BLaER1 treated with 17β-estradiol and CSF1 and Interleukin-3, amounts not matched to agents 10 nM and 100 nM (cell line): ENCODE measurements around the gene ANKRD44.

Experiments used
- H3K27ac ChIP-seq, 11 experiments: shearing (Covaris generic); formaldehyde crosslinking; 2 replicates each; pipeline ENCODE4 v1.8.1; 2022
- H3K27me3 ChIP-seq, 11 experiments: shearing (Covaris generic); formaldehyde crosslinking; 2 replicates each; pipeline ENCODE4 v1.8.1; 2022
- H3K36me3 ChIP-seq, 11 experiments: shearing (Covaris generic); formaldehyde crosslinking; 2 replicates each; pipeline ENCODE4 v1.8.1; 2022
- H3K4me1 ChIP-seq, 10 experiments: shearing (Covaris generic); formaldehyde crosslinking; 2 replicates each; pipeline ENCODE4 v1.8.1; 2022
- H3K4me2 ChIP-seq, 11 experiments: shearing (Covaris generic); formaldehyde crosslinking; 2 replicates each; pipeline ENCODE4 v1.8.1; 2022
- H3K4me3 ChIP-seq, 10 experiments: shearing (Covaris generic); formaldehyde crosslinking; 2 replicates each; pipeline ENCODE4 v1.8.1; 2022
- H3K9ac ChIP-seq, 11 experiments: shearing (Covaris generic); formaldehyde crosslinking; 2 replicates each; pipeline ENCODE4 v1.8.1; 2022
- H3K9me3 ChIP-seq, 11 experiments: shearing (Covaris generic); formaldehyde crosslinking; replicated peaks in 1 of 11; 2 replicates each; pipeline ENCODE4 v1.8.1; 2022
- H4K20me1 ChIP-seq, 11 experiments: shearing (Covaris generic); formaldehyde crosslinking; 2 replicates each; pipeline ENCODE4 v1.8.1; 2022
- Cebpa-rat ChIP-seq, 11 experiments: shearing (Covaris generic); IDR thresholded peaks; 2 replicates each; pipeline ENCODE4 v1.8.1; 2022

Gene ANKRD44

DNA sequence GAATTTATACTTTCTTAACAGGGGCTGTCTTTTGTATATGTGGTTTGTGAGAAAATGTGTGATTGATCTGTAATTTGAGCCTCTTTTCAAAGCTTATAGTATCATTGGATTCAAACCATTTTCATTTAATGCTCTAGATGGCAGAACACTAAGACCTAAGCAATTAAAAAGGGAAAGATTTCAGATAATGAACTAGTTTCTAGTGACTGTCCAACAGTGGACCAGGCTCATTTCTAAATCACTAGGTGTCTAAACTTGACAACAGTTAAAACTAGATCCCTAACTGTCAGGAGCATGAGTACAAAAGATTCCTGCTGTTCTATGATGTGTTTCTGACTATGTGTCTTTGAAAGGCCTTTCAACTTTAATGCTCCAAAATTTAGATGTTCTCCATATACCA is 54.6 kb downstream of the ANKRD44 start:
- peak overlapping the region; percentile 66 to 89 (median 78) for H3K4me2 ChIP-seq
- peak overlapping the region; percentile 69 to 95 (median 89) for H3K27ac ChIP-seq
- peaks cover 50 to 72% (median 60%) of the 10 kb centered on the region in 10 experiments for H3K4me1 ChIP-seq
- peak overlapping the region; percentile 61 to 83 (median 77) for H3K9ac ChIP-seq
- H3K36me3 ChIP-seq, result no peaks in the 10 kb centered on the region
- no peaks in the 10 kb centered on the region for H4K20me1 ChIP-seq
- H3K27me3 ChIP-seq, result no peaks in the 10 kb centered on the region
- H3K9me3 ChIP-seq, result peaks cover 0 to 4% (median 0%) of the 10 kb centered on the region in 11 experiments; a peak in 1 of 22 replicates
- TF ChIP-seq Cebpa-rat (IDR thresholded peaks at IDR 0.05), result no peak
- peak overlapping the region in 7 of 10 experiments; percentile 27 to 55 (median 41); a peak in 11 of 20 replicates for H3K4me3 ChIP-seq

DNA sequence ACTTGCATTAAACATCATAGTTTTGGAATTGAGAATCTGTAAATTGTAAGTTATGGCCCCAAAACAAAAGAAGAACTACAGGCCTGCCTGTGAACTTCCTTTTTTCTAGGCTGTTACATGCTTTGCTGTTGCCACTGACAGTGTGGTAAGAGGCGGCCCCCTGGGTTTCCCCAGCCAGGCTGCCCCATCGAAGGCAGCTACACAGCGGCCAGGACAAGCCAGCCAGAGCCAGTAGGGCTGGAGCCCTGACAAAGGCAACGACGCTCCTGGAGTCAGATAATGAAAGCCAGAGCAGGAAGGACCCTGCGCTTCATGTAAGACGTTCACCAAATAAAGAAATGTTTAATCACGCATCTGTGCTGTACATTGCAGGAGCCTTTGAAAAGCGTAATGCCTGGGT is 55.0 kb downstream of the ANKRD44 start:
- Histone ChIP-seq H4K20me1 (no peaks in the 10 kb centered on the region; a peak in 1 of 22 replicates), H3K9me3 (peaks cover 0 to 4% (median 0%) of the 10 kb centered on the region in 11 experiments; a peak in 1 of 22 replicates), H3K27ac (peak overlapping the region; percentile 69 to 95 (median 89)), H3K9ac (peak overlapping the region; percentile 61 to 83 (median 77)), H3K4me3 (peak overlapping the region in 7 of 10 experiments; percentile 27 to 55 (median 41); a peak in 10 of 20 replicates), H3K36me3 (no peaks in the 10 kb centered on the region), H3K4me1 (peaks cover 50 to 72% (median 60%) of the 10 kb centered on the region in 10 experiments), H3K27me3 (no peaks in the 10 kb centered on the region), H3K4me2 (peak overlapping the region; percentile 66 to 89 (median 78))
- peak in 6 of 11 experiments; percentile 11 to 67 (median 37); a peak in 5 of 22 replicates for TF ChIP-seq Cebpa-rat (IDR thresholded peaks at IDR 0.05)

DNA sequence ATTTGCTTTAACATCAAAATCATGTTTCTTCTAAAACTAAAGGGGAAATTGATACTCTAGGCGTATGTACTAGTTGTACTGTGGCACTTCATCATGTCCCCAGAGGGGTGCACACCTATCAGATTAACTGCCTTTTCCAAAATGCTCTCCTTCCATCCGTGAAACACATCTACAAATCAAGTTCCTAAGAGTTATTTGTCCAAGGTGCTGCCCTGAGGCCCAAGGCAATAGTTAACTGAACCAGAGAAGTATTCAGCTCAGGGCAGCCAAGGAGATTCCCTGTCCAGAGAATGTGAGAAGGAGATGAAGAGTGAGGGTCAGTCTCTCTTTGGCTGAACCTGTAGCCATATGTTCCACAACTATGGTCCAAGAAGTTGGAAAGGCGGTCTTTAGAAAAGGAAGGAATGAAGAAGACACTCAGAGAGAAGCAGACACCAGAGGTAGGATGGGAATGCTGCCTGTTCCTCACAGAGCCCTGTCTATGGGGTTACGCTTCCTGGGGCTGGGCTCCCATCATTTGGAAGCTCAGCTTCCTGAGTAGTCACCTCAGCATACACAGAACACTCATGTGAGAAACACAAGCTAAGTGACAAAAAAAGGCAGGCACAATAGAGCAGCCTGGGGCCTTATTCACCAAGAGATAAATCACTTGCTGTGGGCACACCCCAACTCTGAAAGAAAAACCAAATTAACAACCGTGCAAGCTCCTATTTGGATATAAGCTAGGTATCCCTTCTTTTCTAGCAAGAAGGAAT is 55.6 kb downstream of the ANKRD44 start:
- peaks cover 50 to 72% (median 60%) of the 10 kb centered on the region in 10 experiments for H3K4me1 ChIP-seq
- H3K36me3 ChIP-seq, result peaks cover 0 to 5% (median 0%) of the 10 kb centered on the region in 11 experiments; a peak in 1 of 22 replicates
- H4K20me1 ChIP-seq, result no peaks in the 10 kb centered on the region; a peak in 1 of 22 replicates
- H3K9ac ChIP-seq, result peak overlapping the region; percentile 61 to 83 (median 77)
- no peak overlapping the region for H3K4me3 ChIP-seq
- H3K27me3 ChIP-seq, result no peaks in the 10 kb centered on the region
- H3K4me2 ChIP-seq, result peak overlapping the region; percentile 66 to 89 (median 78)
- peak overlapping the region; percentile 69 to 95 (median 89) for H3K27ac ChIP-seq
- TF ChIP-seq Cebpa-rat (IDR thresholded peaks at IDR 0.05), result no peak
- peaks cover 0 to 4% (median 0%) of the 10 kb centered on the region in 11 experiments; a peak in 1 of 22 replicates for H3K9me3 ChIP-seq

DNA sequence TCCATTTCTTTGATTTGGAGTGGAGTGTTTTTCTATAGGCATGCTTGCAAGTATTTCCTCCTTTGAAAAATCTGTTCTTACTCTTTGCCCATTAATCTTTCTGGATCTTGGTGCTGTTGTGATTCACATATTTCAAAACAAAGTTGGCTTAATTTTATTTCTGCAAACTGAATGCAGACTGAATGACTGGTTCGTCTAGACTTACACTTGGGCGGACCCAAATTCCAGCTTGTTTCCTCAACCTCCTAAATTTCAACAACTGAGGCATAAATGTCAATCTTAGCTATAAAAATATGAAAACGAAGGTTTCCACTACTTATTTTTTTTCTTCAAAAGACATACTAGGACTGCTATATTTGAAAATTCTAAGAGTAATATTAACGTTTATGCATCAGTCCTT is 59.0 kb downstream of the ANKRD44 start:
- Histone ChIP-seq H3K9ac (no peak overlapping the region), H3K27ac (no peak overlapping the region)

DNA sequence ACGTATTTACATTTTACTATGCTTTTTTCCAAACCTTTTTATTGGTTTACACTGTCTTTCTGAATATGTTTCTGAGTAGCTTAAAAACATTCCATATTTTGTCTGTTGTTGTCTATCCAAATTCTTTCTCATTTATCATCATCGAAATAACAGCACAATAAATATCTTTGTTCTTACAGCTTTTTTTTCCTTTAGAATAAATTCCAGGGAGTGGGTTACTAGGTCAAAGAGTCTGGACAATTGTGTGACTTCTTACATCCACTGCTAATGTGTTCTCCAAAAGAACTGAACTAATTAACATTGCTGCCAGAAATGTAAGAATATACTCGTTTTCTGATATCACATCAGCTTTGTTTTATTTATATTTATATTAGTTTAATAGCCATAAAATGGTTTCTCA is 59.4 kb downstream of the ANKRD44 start:
- Histone ChIP-seq H3K9me3 (no peaks in the 10 kb centered on the region), H3K27me3 (no peaks in the 10 kb centered on the region), H3K27ac (no peak overlapping the region), H4K20me1 (no peaks in the 10 kb centered on the region; a peak in 1 of 22 replicates), H3K4me3 (no peak overlapping the region), H3K4me2 (no peak overlapping the region), H3K4me1 (peaks cover 17 to 60% (median 39%) of the 10 kb centered on the region in 10 experiments), H3K9ac (no peak overlapping the region), H3K36me3 (peaks cover 0 to 19% (median 0%) of the 10 kb centered on the region in 11 experiments; a peak in 2 of 22 replicates)
- no peak for TF ChIP-seq Cebpa-rat (IDR thresholded peaks at IDR 0.05)

More for the DNA sequence above, 59.0 kb downstream of the ANKRD44 start:
- TF ChIP-seq Cebpa-rat (IDR thresholded peaks at IDR 0.05), result no peak
- H3K36me3 ChIP-seq, result peaks cover 0 to 19% (median 0%) of the 10 kb centered on the region in 11 experiments; a peak in 2 of 22 replicates
- no peak overlapping the region for H3K4me3 ChIP-seq
- no peaks in the 10 kb centered on the region for H3K9me3 ChIP-seq
- H3K4me2 ChIP-seq, result no peak overlapping the region
- peaks cover 21 to 65% (median 43%) of the 10 kb centered on the region in 10 experiments for H3K4me1 ChIP-seq
- H3K27me3 ChIP-seq, result no peaks in the 10 kb centered on the region
- H4K20me1 ChIP-seq, result no peaks in the 10 kb centered on the region; a peak in 1 of 22 replicates

DNA sequence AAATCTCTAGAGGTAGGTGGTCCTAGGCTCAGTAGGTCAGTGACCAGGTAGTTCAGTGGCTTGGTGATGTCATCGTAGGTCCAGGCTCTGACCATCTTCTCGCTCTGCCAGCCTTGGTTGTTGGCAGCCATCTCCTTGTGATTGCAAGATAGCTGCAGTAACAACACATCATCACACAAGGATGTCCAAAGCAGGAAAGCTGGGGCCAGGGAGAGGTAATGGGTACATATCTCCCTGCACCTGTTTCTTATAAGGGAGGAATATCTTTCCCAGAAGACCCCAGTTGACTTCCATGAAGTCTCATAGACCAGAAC is 60.5 kb downstream of the ANKRD44 start:
- Histone ChIP-seq H3K4me1 (peaks cover 6 to 52% (median 28%) of the 10 kb centered on the region in 10 experiments), H3K36me3 (peaks cover 0 to 19% (median 0%) of the 10 kb centered on the region in 11 experiments; a peak in 2 of 22 replicates), H3K9ac (no peak overlapping the region), H3K27ac (no peak overlapping the region), H4K20me1 (no peaks in the 10 kb centered on the region; a peak in 1 of 22 replicates), H3K4me2 (no peak overlapping the region), H3K27me3 (no peaks in the 10 kb centered on the region), H3K9me3 (no peaks in the 10 kb centered on the region), H3K4me3 (no peak overlapping the region)
- no peak for TF ChIP-seq Cebpa-rat (IDR thresholded peaks at IDR 0.05)

DNA sequence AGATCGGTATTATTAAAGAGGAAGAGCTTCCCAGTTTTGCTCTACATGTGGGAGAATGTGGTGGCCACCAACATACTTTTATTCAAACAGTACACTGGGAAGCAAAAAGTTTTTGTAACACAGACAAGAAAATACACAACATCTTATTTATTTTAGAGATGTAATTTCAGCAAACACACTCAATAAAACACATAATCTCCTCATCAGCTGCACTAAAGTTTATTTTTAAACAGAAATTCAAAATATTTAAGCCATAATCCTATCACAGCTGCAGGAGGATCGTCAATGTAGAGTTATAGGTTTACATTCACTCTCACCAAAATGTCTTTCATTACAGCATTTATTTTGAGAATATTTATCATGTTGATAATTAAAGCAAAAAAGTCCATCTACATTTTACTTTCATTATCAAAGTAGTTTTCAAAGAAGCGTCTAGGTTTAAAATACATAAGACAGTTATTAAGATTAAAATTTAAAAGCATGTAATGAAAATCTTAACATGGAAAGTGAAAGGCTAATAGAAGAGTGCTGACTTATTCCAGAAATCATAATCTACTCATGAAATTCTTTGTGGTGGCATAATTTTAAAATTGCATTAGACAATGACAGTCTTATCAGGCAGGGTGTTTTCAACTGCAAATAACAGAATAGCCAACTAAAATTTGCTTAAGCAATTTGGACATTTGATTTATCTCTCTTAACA is 61.0 kb downstream of the ANKRD44 start:
- peaks cover under 1 to 49% (median 23%) of the 10 kb centered on the region in 10 experiments; a peak in 19 of 20 replicates for H3K4me1 ChIP-seq
- no peak overlapping the region for H3K4me3 ChIP-seq
- H3K9me3 ChIP-seq, result no peaks in the 10 kb centered on the region
- H3K36me3 ChIP-seq, result peaks cover 0 to 19% (median 0%) of the 10 kb centered on the region in 11 experiments; a peak in 2 of 22 replicates
- H3K27me3 ChIP-seq, result no peaks in the 10 kb centered on the region
- H3K9ac ChIP-seq, result no peak overlapping the region
- H3K4me2 ChIP-seq, result peak overlapping the region in 5 of 11 experiments; percentile 58 to 75 (median 66); a peak in 6 of 22 replicates
- TF ChIP-seq Cebpa-rat (IDR thresholded peaks at IDR 0.05), result no peak
- H4K20me1 ChIP-seq, result no peaks in the 10 kb centered on the region; a peak in 1 of 22 replicates
- H3K27ac ChIP-seq, result peak overlapping the region in 2 of 11 experiments; percentile 7 to 11; a peak in 2 of 22 replicates

DNA sequence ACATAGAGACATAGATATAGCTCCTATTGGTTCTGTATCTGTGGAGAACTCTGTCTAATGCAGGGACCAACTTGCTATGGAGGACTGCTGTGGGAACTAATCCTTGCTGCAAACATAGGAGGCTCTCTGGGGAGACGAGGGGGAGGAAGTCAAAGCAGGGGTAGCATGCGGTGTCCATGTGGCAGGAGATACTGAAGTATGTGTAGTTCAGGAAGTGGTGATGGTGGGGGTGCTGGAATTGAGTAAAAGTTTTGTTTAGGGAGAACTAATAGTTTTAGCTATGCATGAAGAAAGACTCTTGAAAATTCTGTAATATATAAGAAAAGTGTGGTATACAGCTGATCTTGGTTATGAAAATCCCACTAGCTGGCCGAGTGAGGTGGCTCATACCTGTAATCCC is 62.0 kb downstream of the ANKRD44 start:
- peak overlapping the region in 10 of 11 experiments; percentile 4 to 75 (median 57); a peak in 17 of 22 replicates for H3K4me2 ChIP-seq
- no peak overlapping the region for H3K4me3 ChIP-seq
- peaks cover 0 to 46% (median 16%) of the 10 kb centered on the region in 10 experiments; a peak in 18 of 20 replicates for H3K4me1 ChIP-seq
- H3K9me3 ChIP-seq, result peaks cover 0 to 3% (median 0%) of the 10 kb centered on the region in 11 experiments; a peak in 5 of 22 replicates
- H4K20me1 ChIP-seq, result no peaks in the 10 kb centered on the region; a peak in 1 of 22 replicates
- H3K9ac ChIP-seq, result no peak overlapping the region
- H3K27ac ChIP-seq, result peak overlapping the region in 6 of 11 experiments; percentile 7 to 32 (median 10); a peak in 4 of 22 replicates
- H3K27me3 ChIP-seq, result no peaks in the 10 kb centered on the region
- TF ChIP-seq Cebpa-rat (IDR thresholded peaks at IDR 0.05), result no peak
- peaks cover 0 to 19% (median 0%) of the 10 kb centered on the region in 11 experiments; a peak in 2 of 22 replicates for H3K36me3 ChIP-seq
